Neuronal stem cell (in vitro differentiated cells): ENCODE results near the gene KIAA1671.

Experiments used
- DNase-seq: peaks from one replicate; pipeline ENCODE4 v3.0.0-alpha.2; 2013; ENCODE audit warnings: low spot score
- H2AFZ ChIP-seq: one replicate; pipeline ENCODE4 v1.6.1; 2013; ENCODE audit warnings: mild to moderate bottlenecking, low read length, inconsistent platforms
- H2AK5ac ChIP-seq: 2 replicates; pipeline ENCODE4 v1.6.1; 2013; ENCODE audit warnings: low read depth, mild to moderate bottlenecking, inconsistent platforms, low read length, moderate library complexity, mixed read lengths
- H2BK120ac ChIP-seq: 2 replicates; pipeline ENCODE4 v1.6.1; 2013; ENCODE audit warnings: low read depth, mild to moderate bottlenecking, inconsistent platforms, low read length, moderate library complexity, mixed read lengths
- H2BK12ac ChIP-seq: one replicate; pipeline ENCODE4 v1.6.1; 2013; ENCODE audit warnings: low read length, inconsistent platforms
- H2BK15ac ChIP-seq: 2 replicates; pipeline ENCODE4 v1.6.1; 2013; ENCODE audit warnings: mild to moderate bottlenecking, low read length, inconsistent platforms, mixed read lengths
- H2BK5ac ChIP-seq: one replicate; pipeline ENCODE4 v1.6.1; 2013; ENCODE audit warnings: inconsistent platforms, mild to moderate bottlenecking, low read length, moderate library complexity
- H3K14ac ChIP-seq: one replicate; pipeline ENCODE4 v1.6.1; 2013; ENCODE audit warnings: low read length, inconsistent platforms
- H3K18ac ChIP-seq: 2 replicates; pipeline ENCODE4 v1.6.1; 2013; ENCODE audit warnings: low read length, inconsistent platforms
- H3K23ac ChIP-seq: 2 replicates; pipeline ENCODE4 v1.6.1; 2013; ENCODE audit warnings: low read depth, mild to moderate bottlenecking, mixed read lengths, low read length, inconsistent platforms; ENCODE audit not compliant: poor library complexity
- H3K27ac ChIP-seq: replicated peaks from 3 replicates; pipeline ENCODE4 v1.5.1; 2013; ENCODE audit warnings: low read length, inconsistent platforms
- H3K27me3 ChIP-seq, 3 experiments: 2 replicates each; pipeline ENCODE4 v1.6.1; 2013; ENCODE audit warnings: low read length in 3 of 3, mild to moderate bottlenecking in 2 of 3, inconsistent platforms in 1 of 3, low read depth in 1 of 3, mixed read lengths in 1 of 3, moderate library complexity in 1 of 3; ENCODE audit not compliant: control insufficient read depth in 3 of 3, insufficient read depth in 3 of 3
- H3K36me3 ChIP-seq, 2 donors: replicated peaks in 1 of 2; 2 replicates each; pipeline ENCODE4 v1.6.1; 2013; ENCODE audit warnings: low read length in 2 of 2; ENCODE audit not compliant: control insufficient read depth in 2 of 2, insufficient read depth in 2 of 2
- H3K4ac ChIP-seq: 2 replicates; pipeline ENCODE4 v1.6.1; 2013; ENCODE audit warnings: inconsistent platforms, mild to moderate bottlenecking, low read length, moderate library complexity
- H3K4me1 ChIP-seq, 2 donors: 1 replicate in 1 of 2; 2 replicates in 1 of 2; pipeline ENCODE4 v1.6.1; 2013; ENCODE audit warnings: low read length in 2 of 2, low read depth in 1 of 2; ENCODE audit not compliant: control insufficient read depth in 2 of 2, insufficient read depth in 1 of 2
- H3K4me2 ChIP-seq: one replicate; pipeline ENCODE4 v1.6.1; 2013; ENCODE audit warnings: mild to moderate bottlenecking, low read length, inconsistent platforms; ENCODE audit not compliant: insufficient read depth, poor library complexity, severe bottlenecking
- H3K4me3 ChIP-seq, 2 donors: 2 replicates each; pipeline ENCODE4 v1.5.1; 2013; ENCODE audit warnings: low read length in 2 of 2, mild to moderate bottlenecking in 2 of 2, inconsistent platforms in 1 of 2, moderate library complexity in 1 of 2
- H3K79me1 ChIP-seq: one replicate; pipeline ENCODE4 v1.6.1; 2013; ENCODE audit warnings: low read depth, mild to moderate bottlenecking, inconsistent platforms, low read length, moderate library complexity
- H3K9ac ChIP-seq: one replicate; pipeline ENCODE4 v1.6.1; 2013; ENCODE audit warnings: mild to moderate bottlenecking, low read depth, low read length, inconsistent platforms; ENCODE audit not compliant: poor library complexity
- H3K9me3 ChIP-seq, 2 donors: replicated peaks in 1 of 2; 2 replicates each; pipeline versions ENCODE3 to v1.6.1; 2013; ENCODE audit warnings: low read length in 2 of 2, mild to moderate bottlenecking in 2 of 2, inconsistent platforms in 1 of 2, low read depth in 1 of 2, mixed read lengths in 1 of 2, moderate library complexity in 1 of 2; ENCODE audit not compliant: control insufficient read depth in 2 of 2, insufficient read depth in 1 of 2
- H4K8ac ChIP-seq: one replicate; pipeline ENCODE4 v1.6.1; 2013; ENCODE audit warnings: low read depth, mild to moderate bottlenecking, inconsistent platforms, low read length, moderate library complexity
- H4K91ac ChIP-seq: one replicate; pipeline ENCODE4 v1.6.1; 2013; ENCODE audit warnings: low read length, low read depth, mild to moderate bottlenecking, inconsistent platforms; ENCODE audit not compliant: poor library complexity
- WGBS, 2 donors: extraction: QIAGEN DNeasy Blood & Tissue Kit; methylation state at CpG; one replicate each; pipeline ENCODE4 v1.1.7; 2013; ENCODE audit warnings: missing lambda C conversion rate in 2 of 2, mixed read lengths in 1 of 2; ENCODE audit not compliant: insufficient read length in 2 of 2, insufficient replicate concordance in 1 of 2; ENCODE audit errors: extremely low coverage in 2 of 2; 5-methylcytosine and 5-hydroxymethylcytosine counted together

Gene KIAA1671

GRCh38 chr22:24977370-24978221 lies 25.1 kb downstream of the KIAA1671 start:
- no peak overlapping the region for H2AFZ ChIP-seq
- H3K79me1 ChIP-seq: peaks cover 2% of the 10 kb centered on the region
- H2BK15ac ChIP-seq: no peak overlapping the region
- H2BK5ac ChIP-seq: no peak overlapping the region
- no peak overlapping the region for H3K27ac ChIP-seq
- no peak overlapping the region for H3K14ac ChIP-seq
- no peak for DNase-seq
- no peak overlapping the region for H3K23ac ChIP-seq
- WGBS, 2 donors: no CpG with 5 or more reads among the region's 12 CpGs
- no peaks in the 10 kb centered on the region for H3K9me3 ChIP-seq
- no peak overlapping the region for H3K4me3 ChIP-seq
- H3K4ac ChIP-seq: peak overlapping the region; percentile 45
- peak overlapping the region; percentile 50 for H3K18ac ChIP-seq
- no peak overlapping the region for H4K8ac ChIP-seq
- H4K91ac ChIP-seq: no peak overlapping the region
- no peak overlapping the region for H3K4me2 ChIP-seq
- no peak overlapping the region for H3K9ac ChIP-seq
- peaks cover 14% of the 10 kb centered on the region in 2 donors for H3K4me1 ChIP-seq
- no peaks in the 10 kb centered on the region for H3K27me3 ChIP-seq
- H2AK5ac ChIP-seq: peak overlapping the region; percentile 12
- no peaks in the 10 kb centered on the region for H3K36me3 ChIP-seq
- peak overlapping the region; percentile 13 for H2BK120ac ChIP-seq
- H2BK12ac ChIP-seq: no peak overlapping the region

GRCh38 chr22:24978308-24978707 lies 25.8 kb downstream of the KIAA1671 start:
- H3K79me1 ChIP-seq: peaks cover 2% of the 10 kb centered on the region
- no peak overlapping the region for H3K18ac ChIP-seq
- H3K27ac ChIP-seq: no peak overlapping the region
- no peak overlapping the region for H3K4ac ChIP-seq
- no peak overlapping the region for H3K4me3 ChIP-seq
- H2BK12ac ChIP-seq: no peak overlapping the region
- no peak overlapping the region for H2BK120ac ChIP-seq
- no peak for DNase-seq
- H2BK5ac ChIP-seq: no peak overlapping the region
- peaks cover 14 to 19% of the 10 kb centered on the region in 2 donors for H3K4me1 ChIP-seq
- no peak overlapping the region for H4K91ac ChIP-seq
- H3K9me3 ChIP-seq: no peaks in the 10 kb centered on the region
- no peak overlapping the region for H2AFZ ChIP-seq
- no peak overlapping the region for H4K8ac ChIP-seq
- no peak overlapping the region for H3K23ac ChIP-seq
- no peak overlapping the region for H3K9ac ChIP-seq
- WGBS, 2 donors: no CpG with 5 or more reads among the region's 1 CpG
- no peak overlapping the region for H2BK15ac ChIP-seq
- no peaks in the 10 kb centered on the region for H3K36me3 ChIP-seq
- H3K14ac ChIP-seq: no peak overlapping the region
- no peaks in the 10 kb centered on the region for H3K27me3 ChIP-seq
- no peak overlapping the region for H2AK5ac ChIP-seq
- H3K4me2 ChIP-seq: no peak overlapping the region

- Histone ChIP-seq H3K79me1 (peaks cover 2% of the 10 kb centered on the region), H3K4ac (no peak overlapping the region), H2AK5ac (no peak overlapping the region), H2BK12ac (no peak overlapping the region), H2BK15ac (no peak overlapping the region), H3K4me2 (no peak overlapping the region), H3K36me3 (no peaks in the 10 kb centered on the region), H3K18ac (no peak overlapping the region), H3K9ac (no peak overlapping the region), H4K91ac (no peak overlapping the region), H3K27me3 (no peaks in the 10 kb centered on the region), H2BK5ac (no peak overlapping the region), H2BK120ac (no peak overlapping the region), H4K8ac (no peak overlapping the region), H3K9me3 (peaks cover 0 to 5% of the 10 kb centered on the region in 2 donors), H3K23ac (no peak overlapping the region), H3K14ac (no peak overlapping the region), H3K4me3 (no peak overlapping the region), H3K27ac (no peak overlapping the region), H3K4me1 (peaks cover 8 to 17% of the 10 kb centered on the region in 2 donors), H2AFZ (no peak overlapping the region)
- no peak for DNase-seq
- WGBS, 2 donors: no CpG with 5 or more reads among the region's 5 CpGs
These were observed 28.6 kb downstream of the KIAA1671 start for GRCh38 chr22:24981066-24981465.

- no peak for DNase-seq
- H3K4me3 ChIP-seq: no peak overlapping the region
These were observed 29.1 kb downstream of the KIAA1671 start for GRCh38 chr22:24981656-24982055.

More at GRCh38 chr22:24981656-24982055, 29.1 kb downstream of the KIAA1671 start:
- no peak overlapping the region for H4K8ac ChIP-seq
- no peaks in the 10 kb centered on the region for H3K27me3 ChIP-seq
- H3K9me3 ChIP-seq: peaks cover under 1 to 7% of the 10 kb centered on the region in 2 donors
- H2AFZ ChIP-seq: no peak overlapping the region
- no peak overlapping the region for H3K14ac ChIP-seq
- no peak overlapping the region for H4K91ac ChIP-seq
- H2BK5ac ChIP-seq: no peak overlapping the region
- H3K18ac ChIP-seq: no peak overlapping the region
- peaks cover 2% of the 10 kb centered on the region for H3K79me1 ChIP-seq
- no peak overlapping the region for H3K4me2 ChIP-seq
- no peak overlapping the region for H2BK15ac ChIP-seq
- H3K4ac ChIP-seq: no peak overlapping the region
- no peaks in the 10 kb centered on the region for H3K36me3 ChIP-seq
- no CpG with 5 or more reads among the region's 6 CpGs for WGBS, 2 donors
- no peak overlapping the region for H2BK12ac ChIP-seq
- no peak overlapping the region for H3K27ac ChIP-seq
- no peak overlapping the region for H2BK120ac ChIP-seq
- peaks cover 3 to 13% of the 10 kb centered on the region in 2 donors for H3K4me1 ChIP-seq
- H2AK5ac ChIP-seq: no peak overlapping the region
- no peak overlapping the region for H3K9ac ChIP-seq
- H3K23ac ChIP-seq: no peak overlapping the region
